HG03460 (cell line): Measurements from ENCODE around the gene ARHGEF35.
"Not testable (repeated sequence)": the region's sequence is repeated elsewhere in the genome, so short reads cannot be mapped to it uniquely, and the experiment has no call there.

ENCODE experiments used
- ATAC-seq: cut with Tn5 transposase; IDR thresholded peaks from one replicate; pipeline ENCODE4 v1.9.1; 2021; ENCODE audit not compliant: unreplicated experiment

ARHGEF35 gene

DNA sequence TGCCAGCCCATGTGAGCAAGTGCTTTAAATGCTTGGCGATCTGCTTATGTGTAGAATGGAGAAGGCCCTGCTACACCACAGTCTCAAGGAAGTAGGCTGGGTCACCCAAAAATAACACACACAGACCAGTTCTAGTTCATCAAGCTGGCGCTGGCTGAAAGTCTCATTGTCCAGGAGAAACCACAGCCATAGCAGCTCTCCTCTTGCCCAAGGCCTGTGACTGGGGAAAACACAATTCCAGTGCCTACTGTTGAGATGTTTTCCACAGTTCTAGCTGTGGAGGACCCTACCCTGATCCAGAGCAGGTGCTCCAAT is 16.5 kb downstream of the ARHGEF35 start:
- not testable (repeated sequence) for ATAC-seq

DNA sequence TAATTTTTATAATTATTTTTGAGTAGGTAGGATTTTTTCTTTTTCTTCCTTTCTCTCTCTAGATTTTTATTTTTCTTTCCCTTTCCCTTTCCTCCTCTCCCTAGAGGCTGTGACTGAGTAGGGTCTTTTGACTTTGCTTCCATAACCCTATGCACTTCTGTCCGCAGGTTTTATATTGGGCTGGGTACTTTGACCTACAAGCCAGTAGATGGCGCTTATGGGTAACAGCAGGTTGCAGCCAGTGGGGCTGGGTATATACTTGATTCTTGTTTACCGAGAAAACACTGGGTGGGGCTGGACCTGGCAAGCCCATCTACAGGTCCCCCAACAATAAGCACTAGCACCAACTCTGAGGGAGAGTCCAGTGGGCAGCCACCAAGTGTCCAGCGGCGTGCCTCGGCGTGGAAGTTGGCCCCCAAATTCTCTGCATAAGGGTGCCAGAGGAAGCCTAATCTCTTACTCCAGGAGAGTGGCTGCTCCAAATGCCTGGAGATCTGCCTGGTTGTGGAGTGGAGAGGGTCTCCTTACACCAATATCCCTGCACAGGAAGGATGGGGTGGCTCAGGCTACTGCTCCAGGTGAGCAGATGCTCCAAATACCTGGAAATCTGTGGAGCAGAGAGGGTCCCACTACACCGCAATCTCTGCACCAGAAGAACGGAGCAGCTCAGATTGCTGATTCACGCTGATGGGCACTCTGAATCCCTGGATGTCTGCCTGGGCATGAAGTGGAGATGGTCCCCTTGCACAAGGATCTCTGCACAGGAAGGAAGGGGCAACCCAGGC is 17.1 kb downstream of the ARHGEF35 start:
- peak; percentile 94 for ATAC-seq

DNA sequence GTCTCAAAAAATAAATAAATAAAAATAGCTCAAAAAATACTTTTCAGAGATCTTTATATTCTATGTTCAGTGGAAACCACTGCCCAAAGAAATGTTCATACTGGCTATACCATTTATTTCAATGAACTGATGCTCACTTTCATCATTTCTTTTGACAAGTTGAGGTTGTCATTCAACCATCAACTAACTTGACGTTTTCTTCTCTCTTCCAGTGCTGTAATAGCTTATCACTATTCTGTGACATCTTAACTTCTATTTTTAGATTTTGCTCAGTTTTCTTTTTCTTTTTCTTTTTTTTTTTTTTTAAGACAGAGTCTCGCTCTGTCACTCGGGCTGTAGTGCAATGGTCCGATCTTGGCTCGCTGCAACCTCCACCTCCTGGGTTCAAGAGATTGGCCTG is 21.0 kb downstream of the ARHGEF35 start:
- ATAC-seq: no peak

DNA sequence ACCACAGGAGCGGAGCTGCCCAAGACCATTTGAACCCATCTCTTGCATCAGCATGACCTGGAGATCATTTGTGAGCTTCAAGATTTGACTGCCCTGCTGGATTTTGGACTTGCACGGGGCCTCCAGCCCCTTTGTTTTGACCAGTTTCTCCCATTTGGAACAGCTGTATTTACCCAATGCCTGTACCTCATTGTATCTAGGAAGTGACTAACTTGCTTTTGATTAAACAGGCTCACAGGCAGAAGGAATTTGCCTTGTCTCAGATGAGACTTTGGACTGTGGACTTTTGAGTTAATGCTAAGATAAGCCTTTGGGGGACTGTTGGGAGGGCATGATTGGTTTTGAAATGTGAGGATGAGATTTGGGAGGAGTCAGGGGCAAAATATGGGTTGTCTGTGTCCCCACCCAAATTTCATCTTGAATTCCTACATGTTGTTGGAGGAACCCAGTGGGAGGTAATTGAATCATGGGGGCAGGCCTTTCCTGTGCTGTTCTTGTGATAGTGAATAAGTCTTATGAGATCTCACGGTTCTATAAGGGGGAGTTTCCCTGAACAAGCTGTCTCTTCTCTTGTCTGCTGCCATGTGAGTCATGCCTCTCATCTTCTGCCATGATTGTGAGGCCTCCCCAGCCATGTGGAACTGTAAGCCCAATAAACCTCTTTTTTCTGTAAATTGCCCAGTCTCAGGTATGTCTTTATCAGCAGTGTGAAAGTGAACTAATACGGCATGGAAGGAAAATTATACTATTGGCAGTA is 23.9 kb downstream of the ARHGEF35 start:
- not testable (repeated sequence) for ATAC-seq

DNA sequence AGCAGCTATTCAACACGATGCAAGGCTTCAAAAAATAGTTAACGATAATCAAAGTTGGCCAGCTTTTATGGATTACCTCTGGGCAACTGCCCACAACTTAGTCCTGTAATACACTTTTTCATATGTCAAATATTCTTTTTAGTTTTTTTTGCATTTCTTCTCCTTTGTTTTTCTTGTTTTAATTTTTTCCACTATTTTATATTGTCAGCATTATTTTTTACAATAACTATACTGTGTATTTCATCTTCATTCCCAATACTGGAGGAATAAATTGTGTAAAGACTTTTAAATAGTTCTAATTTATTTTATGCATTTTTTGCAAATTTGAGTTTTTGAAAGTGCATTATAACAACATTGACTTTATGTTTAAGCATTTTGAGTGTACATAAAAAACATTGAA is 30.8 kb downstream of the ARHGEF35 start:
- no peak for ATAC-seq

DNA sequence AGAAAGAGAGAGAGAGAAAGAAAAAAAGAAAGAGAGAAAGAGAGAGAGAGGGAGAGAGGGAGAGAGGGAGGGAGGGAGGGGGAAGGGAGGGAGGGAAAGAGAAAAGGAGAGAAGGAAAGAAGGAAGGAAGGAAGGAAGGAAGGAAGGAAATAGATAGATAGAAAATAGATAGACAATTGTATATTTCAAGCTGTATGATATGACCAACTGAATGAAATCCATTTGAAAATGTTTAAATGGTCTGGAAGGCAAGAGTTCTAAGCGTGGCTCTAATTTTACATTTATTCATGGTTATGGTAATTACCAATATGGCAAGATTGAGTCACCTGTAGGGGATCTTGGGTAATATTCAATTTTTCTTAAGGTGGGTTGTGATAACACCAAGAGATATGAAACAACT is 36.8 kb downstream of the ARHGEF35 start:
- ATAC-seq: no peak

DNA sequence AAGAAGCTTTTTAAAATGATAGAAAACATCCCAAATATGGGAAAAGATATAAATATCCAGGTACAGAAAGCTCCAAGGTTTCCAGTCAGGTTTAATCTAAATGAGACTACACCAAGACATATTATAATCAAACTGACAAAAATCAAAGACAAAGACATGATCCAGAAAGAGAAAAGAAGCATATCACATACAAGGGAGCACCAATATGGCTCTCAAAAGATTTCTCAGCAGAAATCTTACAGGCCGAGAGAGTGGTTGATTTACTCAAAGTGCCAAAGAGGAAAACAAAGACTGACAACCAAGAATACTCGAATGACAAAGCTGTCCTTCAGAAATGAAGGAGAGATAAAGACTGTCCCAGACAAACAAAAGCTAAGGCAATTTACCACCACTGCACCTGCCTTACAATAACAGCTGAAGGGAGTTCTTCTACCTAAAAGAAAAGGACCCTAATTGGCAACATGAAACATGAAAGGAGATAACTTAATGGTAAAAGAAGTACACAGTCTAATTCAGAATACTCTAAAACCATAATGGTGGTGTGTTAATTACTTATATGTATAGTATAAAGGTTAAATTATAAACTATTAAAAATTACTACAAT is 47.3 kb downstream of the ARHGEF35 start:
- ATAC-seq: no peak

DNA sequence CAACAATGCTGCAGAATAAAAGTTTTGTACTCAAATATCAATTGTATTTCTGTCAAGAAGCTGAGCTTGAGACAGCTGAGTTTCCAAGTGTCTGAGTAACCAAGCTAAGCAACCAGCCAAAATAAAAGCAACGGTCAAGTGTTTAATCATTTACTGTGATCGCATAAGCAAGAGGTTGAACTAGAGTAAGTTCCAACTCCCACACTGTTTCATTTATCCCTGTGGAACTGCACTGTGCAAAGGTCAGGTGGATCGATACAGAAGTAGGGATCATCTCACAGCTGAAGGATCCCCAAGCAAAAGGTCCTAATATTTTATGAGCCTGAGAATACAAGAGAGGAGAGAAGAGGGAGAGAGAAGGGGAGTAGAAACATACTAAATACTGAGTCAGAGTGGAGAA is 51.2 kb downstream of the ARHGEF35 start:
- no peak for ATAC-seq

DNA sequence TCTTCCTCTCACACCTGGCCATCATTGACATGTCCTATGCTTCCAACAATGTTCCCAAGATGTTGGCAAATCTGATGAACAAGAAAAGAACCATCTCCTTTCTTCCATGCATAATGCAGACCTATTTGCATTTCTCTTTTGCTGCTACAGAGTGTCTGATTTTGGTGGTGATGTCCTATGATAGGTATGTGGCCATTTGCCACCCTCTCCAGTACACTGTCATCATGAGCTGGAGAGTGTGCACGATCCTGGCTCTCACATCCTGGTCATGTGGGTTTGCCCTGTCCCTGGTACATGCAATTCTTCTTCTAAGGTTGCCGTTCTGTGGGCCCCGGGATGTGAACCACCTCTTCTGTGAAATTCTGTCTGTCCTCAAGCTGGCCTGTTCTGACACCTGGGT is 53.4 kb downstream of the ARHGEF35 start:
- ATAC-seq: no peak

DNA sequence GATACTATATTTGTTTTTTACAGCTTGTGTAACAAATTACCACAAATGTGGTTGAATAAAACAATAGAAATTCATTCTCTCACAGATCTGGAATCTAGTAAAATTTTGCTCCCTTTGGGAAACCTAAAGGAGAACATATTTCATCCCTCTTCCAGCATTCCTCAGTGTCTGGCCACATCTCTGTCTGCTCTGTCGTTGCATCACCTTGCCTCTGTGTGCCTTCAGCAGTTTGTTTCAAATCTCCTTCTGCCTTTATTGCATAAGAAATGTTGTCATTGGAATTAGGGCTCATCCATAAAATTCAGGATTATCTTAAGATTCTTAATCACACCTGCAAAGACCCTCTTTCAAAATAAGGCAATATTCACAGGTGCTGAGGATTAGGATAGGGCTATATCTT is 58.1 kb downstream of the ARHGEF35 start:
- ATAC-seq: no peak
